ENCODE results near the gene PTTG1IP.

The PTTG1IP gene

DNA sequence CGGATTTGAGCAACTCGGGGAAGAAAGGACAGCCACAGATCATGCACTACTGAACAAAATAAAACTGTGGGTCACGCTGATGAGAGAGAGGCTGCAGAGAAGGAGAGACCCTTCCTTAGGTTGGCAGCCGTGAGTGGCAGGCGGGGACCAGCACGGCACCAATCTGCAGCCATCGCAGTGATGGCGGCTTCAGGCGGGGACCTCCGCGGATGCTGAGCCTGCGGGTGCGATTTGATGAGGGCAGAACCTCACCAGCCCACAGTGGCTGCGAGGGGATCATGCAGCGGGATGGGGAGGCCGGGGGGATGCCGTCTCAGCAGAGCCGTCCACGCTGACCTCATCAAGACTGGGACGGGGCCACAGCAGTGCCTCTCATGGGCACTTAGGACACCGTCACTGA, 35.4 kb upstream of the PTTG1IP start:
- DNase-seq: no peak

DNA sequence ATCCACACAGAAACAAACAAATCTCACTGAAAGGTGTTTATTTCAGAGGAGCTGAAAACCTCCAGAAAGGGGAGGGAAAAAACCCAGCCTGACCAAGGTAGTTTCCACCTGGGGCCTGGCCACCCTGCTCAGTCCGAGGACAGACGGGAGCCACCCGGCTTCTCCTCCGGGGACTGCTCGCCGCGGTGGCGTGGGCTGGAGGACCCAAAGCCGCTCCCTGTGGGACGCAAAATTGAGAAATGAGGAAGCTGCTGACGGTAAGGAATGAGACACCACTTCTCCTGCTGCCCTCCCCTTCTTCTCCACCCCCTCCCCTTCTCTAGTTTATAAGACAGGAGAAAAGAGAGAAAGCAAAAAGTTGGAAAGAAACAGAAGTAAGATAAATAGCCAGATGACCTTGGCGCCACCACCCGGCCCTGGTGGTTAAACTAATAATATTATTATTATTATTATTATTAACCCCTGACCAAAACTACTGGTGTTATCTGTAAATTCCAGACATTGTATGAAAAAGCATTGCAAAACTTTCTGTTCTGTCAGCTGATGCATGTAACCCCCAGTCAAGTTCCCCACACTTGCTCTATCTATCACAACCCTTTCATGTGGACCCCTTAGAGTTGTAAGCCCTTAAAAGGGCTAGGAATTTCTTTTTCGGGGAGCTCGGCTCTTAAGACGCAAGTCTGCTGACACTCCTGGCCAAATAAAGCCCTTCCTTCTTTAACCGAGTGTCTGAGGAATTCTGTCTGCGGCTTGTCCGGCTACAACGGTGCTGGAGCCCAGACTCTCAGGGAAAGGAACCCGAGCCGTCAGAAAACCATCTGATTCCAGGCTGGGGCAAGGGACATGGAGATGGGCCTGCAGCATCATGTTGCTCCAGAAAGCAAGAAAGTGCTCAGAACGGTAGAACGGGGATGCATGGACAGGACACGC, 34.7 kb upstream of the PTTG1IP start:
- DNase-seq: peak; percentile 78

DNA sequence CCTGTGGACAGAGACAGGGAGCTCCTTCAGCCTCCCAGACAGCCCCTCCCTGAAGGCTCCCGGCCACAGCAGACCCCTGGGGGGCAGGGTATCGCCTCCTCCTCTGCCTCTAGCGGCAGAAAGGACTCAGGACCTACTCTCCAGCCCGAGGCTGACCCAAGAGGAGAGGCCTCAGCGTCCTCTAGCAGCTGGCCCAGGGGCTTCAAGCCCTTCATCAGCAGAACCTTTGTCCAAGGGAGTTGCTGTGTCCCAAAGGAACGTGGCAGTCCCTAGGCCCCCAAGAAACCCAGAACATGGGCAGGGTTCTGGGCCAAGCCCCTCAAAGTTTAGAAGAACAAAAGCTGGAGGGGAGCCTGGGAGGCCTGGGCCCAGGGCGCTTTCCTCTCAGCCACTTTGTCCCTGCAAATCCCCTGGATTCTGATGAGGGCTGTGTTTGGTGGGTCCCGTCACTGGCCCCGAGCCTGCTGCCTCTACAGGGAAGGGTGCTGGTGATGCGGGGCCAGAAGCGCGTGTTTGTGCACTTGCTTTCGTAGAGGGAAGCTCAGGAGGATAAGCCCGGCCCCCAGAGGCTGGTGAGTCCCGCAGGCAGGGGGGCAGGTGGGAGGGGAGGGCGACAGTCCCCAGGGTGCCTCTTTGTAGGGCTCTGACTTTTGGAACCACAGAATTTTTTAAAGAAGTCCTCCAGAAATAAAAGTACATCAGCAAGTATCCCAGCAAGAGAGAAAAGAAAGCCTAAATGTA, 33.9 kb upstream of the PTTG1IP start:
- DNase-seq: peak; percentile 37

DNA sequence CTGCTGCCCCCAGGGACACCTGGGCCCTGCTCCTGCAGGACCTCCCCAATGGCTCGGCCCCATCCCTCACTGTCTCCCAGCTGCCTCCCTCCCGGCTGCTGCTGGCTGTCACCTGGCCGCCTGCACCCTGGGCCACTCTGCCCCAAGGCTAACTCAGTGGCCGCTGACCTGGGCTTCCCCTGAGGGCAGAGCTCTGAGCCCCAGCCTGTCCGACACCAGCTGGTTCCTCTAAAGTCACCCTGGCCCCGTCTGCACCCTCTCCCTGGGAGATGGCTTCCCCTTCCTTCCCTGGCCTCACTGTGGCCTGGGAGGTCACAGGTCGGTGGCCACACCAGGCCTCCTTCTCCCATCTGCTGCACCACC, 32.2 kb upstream of the PTTG1IP start:
- no peak for DNase-seq

DNA sequence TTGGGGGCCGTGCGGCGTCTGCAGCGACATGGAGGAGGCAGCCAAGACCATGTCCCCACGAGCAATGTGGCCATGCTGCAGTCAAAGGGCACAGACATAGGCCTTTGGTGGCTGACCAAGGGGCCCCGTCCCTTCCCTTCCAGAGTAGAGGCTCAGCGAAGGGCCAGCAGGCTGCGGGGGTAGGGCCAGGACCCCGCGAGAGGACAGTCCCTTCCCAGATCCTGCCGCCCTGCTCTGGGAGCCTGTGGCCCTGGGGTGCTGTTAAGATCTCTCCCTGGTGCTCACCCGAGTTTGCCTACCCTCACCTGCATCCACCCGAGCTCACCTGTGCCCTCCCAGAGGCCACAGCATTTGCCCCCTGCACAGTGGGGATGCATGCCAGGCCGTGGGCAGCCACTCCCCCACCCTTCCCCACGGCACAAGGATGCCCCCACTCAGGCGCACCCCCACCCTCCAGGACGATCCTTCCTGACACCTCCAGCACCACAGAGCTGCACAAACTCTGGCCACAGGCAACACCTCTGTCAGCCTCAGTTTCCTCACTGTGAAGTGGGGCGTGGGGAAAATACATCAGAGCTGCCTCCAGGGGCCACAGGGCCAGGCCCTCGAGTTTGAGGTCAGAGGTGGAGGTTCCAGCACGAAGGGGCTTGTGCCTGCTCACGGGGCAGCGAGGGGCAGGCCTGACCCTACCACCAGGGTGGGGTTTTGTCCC, 31.7 kb upstream of the PTTG1IP start:
- no peak for DNase-seq

DNA sequence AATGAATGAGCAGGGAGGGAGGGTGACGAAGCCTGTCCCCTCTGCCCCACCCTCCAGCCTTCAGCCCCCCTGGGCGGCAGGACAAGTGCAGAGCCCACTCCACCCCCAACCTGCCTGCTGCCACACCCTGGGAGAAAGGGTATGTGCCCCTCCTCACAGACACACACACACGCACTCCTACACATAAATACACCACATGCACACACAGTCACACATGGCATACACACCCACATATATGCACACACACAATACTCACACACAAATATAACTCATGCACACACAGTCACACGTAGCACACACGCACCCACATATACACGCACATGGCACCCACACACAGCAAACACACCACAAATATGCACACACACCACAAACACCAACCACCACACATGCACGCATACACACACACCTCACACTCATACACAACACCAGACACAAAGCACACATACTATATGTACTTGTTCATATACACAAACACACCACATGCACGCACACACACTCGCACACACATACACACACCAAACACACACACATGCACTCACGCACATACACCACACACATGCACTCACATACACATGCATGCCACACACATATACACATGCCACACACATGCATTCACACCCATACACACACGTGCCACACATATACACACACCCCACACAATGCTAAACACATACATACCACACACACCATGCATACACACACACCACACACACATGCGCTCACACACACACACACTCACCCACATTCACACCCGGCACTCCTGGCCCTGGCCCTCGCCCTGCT, 30.8 kb upstream of the PTTG1IP start:
- DNase-seq: no peak

DNA sequence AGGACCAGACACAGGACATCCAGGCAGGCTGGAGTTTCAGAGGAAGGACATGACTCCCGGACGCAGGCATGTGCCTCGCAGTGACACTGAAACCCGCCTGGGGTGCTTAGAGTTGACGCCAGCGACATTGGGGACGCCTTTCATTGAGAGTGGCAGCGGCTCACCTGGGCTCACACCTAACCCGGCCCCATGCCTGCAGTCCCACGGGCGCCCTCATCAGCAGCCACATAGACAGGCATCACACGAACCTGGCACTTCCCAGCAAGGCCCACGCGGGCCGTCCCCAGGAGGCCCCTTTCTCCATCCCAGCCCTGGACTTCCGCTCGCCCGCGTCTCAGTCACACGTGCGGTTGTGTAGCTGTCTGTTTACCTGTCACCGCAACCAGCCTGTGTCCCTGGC, 30.2 kb upstream of the PTTG1IP start:
- no peak for DNase-seq

DNA sequence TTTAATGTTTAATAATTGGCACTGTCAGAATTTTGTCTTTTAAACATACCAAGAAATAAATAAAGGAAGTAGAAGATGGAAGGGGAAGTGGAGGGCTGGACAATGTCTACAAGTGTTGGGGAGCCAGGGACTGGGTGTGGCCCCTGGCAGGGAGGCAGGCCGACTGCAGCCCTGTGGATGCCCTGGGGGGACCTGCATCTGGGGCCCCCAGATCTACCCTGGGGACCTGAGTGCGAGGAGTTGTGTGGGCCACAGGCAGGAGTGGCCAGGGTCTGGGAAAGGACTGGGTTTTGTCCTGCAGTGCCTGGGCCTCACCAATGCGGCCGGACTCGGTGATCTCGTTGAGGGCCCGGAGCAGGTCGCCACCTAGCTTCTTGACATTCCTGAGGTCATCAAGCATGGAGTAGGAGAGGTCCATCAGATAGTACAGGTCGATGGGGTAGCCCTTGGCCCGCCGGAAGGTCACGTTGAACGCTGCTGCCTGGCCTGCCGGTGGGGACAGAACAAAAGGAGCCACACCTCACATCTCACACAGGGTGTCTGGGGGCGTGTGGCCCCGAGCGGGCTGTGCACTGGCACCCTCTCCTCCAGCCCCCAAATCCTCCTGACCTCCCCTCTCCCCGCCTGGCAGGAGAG, 29.7 kb upstream of the PTTG1IP start:
- DNase-seq: no peak

DNA sequence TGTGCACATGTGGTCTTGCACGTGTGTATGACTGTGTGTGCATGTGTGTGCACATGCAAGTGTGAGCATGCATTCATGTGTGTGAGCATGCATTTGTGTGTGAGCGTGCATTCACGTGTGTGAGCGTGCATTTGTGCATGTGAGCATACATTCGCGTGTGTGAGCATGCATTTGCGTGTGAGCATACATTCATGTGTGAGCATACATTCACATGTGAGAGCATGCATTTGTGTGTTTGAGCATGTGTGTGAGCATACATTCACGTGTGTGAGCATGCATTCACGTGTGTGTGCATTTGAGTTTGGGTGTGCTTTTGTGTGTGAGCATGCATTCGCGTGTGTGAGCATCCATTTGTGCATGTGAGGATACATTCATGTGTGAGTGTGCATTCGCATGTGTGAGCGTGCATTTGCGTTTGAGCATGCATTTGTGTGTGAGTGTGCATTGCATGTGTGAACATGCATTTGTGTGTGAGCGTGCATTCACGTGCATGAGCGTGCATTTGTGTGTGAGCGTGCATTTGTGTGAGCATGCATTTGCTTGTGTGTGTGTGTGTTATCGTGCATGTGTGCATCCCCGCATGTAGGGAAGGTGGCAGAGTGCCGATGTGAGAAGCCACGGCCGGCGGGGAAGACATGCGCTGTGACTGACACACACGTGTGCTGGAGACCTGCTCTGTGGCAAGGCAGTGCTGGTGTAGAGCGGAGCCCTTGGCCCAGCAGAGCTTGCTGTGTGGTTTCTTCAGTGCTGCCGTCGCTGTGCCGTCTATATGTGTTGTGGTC, 29.0 kb upstream of the PTTG1IP start:
- DNase-seq: no peak

DNA sequence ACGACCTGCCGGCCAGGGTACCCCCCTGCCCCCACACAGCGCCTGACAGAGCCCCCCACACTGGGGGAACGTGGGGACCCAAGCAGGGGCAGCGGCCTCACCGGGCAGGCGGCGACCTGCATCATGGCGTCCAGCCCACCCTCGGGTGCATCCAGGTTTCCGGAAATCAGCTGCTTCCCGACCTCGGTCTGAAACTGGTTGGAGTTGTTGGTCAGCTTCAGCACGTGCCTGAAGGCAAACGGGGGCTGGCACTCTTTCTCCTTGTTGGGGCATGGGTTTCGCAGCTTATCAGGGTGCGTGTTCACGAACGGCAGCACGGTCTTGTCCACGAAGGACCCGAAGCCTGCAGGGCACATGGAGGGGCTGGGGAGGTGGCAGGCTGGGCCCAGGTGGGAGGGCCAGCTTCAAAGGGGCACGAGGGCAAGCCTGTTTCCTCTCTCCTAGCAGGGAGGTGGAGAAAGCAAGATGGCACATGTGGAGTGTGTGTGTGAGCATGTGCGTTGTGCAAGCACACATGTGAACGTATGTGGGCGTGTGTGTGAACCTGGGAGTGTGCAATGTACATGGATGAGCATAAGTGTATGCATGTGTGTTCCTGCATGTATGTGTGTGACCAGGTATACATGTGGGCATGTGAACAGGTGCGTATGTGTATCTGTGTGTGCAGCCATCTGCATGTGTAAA, 28.0 kb upstream of the PTTG1IP start:
- no peak for DNase-seq

DNA sequence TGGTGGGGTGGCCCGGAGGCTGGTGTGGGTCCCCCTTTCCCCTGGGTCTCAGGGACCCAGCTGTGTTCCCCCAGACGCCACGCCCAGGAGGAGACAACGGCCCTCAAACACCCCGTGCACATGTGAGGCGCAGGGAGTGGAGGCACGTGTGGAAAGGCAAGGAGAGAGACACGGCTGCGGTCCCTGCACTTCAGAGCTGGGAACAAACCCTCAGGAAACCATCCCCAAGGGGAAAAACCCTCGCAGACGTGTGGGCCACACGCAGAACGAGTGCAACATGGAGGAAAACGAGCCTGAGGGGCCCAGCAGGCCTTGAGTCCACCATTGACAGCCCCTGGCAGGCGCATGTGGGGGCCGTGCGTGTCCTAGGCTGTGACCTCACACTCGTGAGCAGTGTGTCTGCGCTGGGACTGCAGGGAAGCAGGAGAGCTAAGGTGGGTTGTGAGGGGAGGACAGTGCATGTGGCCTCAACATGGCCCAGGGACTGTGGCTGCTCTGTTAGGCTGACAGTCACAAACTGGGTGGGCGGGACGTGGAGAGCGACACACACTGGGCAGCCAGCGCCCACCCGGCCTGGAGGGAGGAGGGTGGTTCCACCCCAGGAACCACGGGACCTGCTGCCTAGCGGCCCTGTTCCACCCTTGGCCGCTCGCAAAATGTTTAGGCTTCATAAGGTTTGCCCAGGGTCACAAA, 27.2 kb upstream of the PTTG1IP start:
- DNase-seq: no peak

DNA sequence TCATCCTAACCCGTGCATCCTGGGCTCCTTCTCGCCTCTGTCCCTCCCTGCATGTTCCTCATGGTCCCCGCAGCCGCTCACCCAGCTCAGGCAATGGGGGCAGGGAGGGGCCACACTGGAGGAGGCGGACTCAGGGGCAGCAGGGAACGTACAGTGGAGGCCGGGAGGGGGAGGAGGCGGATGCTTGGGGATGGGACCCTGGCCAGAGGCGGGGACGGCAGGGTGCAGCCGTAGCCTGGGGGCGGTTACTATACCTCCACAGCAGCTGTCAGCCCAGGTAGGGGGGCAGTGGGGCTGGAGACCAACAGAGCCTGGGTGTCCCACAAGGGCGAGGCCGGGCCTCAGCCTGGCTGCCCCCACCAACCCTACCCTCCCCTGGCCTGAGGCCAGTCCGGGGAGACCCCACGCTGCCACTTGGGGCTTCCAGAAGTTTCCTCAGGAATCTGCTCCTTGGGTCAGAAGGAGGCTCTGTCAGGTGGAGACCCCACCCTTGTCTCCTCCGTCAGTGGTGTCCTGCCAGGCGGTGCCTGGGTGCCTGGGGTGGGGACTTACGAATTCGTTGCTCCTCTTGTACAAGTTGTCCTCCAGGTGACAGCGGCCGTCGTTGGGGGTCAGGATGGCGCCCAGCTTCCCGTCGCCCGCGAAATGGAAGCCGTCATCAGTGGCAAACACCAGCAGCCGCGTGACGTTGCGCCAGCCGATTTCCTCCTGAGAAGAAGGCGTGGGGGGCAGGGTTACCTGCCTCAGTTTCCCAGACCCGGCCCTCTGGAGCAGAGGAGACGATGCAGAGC, 26.5 kb upstream of the PTTG1IP start:
- DNase-seq: no peak

DNA sequence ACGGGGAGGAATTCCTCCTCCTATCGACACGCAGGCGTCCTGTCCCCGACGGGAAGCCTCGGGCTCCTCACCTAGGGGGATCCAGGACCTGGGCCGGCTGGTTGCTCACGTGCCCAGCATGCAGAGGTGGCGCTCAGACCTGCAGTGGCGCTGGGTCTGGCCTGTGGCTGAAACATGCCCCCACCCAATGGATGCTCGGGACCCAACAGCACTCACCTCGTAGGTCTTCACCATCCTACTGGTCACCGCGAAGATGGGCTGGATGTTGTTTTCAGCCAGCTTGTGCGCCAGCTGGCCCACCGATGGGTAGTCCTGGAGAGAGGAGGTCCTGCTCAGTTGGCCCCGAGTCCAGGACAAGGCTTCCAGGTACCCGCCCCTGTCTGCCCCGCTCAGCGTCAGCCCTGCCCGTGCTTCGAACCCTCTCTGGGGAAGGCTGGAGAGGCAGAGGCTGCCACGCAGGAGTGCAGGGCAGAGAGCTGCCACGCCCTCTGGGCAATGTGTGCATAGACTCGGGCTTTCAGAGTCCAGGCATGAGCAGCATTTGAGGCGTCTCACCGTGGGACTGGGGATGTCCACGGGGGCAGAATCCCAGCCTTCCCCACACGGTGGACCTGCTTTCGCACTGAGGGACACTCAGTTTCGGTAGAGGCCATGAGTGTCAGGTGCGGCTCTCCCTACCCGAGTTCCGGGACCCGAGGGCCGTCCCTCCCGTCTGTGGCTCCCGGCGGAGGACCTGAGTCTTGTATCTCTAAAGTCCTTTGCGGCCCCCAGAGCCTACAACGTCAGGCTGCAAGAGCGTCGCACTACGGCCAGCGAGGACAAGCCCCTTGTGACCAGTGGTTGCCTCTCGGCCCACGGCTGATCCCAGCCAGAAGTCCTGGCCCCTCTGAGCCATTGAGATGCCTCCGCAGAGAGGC, 25.6 kb upstream of the PTTG1IP start:
- DNase-seq: no peak

DNA sequence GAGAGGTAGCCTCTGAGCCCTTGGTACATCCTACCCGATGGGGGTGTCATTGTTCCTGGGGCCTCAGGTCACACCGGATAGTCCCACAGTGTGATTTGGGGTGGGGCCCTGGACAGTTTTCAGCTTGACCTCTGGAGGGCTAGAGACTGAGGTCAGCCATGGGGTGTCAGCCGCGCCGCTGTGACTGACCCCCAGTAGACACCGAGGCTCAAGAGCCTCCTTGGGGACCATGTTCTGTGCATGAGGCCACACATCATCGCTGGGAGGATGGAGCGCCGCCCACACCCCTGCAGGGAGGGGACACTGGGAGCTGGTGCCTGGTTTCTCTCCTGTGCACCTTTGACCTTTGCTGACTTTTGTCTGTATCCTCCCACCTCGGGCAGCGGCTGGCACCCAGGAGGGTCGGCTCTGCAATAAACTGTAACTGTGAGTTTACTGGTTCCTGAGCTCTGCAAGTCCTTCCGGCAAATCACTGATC, 24.6 kb upstream of the PTTG1IP start:
- no peak for DNase-seq

DNA sequence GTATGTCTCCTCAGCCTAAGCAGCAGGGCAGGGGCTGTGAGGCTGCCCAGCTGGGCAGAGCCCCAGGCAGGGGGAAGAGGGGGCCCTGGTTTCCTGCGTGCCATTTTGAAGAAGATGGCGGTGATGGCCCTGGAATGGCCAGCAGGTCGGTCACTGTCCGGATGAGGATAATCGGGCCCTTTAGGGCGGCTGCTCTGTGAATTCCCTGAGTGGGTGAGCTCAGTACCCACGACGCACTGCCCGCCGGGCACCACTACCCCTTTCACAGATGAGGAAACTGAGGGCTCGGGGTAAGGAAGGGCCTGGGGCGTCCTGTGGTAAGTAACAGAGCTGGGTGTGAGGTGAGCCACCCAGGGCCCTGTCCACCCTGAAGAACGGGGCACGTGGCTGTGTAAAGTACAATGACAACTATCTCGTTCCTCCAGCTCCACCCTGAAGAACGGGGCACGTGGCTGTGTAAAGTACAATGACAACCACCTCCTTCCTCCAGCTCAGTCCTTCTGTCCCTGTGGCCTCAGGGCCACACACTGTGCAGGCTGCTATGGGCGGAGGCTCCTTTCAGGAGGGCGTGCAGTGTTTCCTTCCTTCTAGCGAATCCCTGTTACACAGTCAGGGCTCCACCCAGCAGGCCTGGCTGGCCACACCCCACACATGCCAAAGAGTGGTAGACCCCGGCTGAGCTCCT, 24.0 kb upstream of the PTTG1IP start:
- peak; percentile 77 for DNase-seq

DNA sequence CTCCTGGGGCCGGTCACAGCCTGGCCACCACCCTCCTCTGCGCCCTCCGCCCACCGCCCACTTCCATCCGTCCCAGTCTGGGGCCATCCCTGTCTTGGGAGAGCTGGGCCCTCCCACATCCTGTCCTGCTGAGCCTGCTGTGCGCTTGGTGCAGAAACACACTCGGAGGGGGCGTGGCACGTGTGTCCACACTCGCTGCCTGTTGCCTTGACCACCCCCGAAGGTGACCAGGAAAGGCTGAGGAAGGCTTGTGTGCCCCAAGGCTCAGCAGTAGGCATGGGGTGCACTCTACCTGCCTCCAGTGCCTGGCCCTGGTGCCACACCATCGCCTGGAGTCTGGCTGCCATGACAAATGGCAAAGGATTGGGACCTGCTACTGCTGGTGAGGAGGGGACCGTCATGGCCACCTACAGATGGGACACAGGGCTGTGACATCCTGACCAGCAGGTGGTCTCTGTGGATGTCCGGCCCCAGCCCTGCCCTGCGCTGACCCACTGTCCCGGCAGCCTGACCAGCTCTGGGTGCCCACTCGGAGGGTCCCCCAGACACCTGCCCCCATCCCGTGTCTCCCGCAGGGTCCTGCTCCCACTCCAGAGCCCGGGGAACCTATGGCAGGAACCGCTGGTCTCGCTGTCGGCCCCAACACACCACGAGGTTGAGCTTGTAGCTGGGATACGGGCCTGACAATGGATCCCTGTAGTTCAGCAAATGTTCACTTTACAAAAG, 23.2 kb upstream of the PTTG1IP start:
- no peak for DNase-seq

DNA sequence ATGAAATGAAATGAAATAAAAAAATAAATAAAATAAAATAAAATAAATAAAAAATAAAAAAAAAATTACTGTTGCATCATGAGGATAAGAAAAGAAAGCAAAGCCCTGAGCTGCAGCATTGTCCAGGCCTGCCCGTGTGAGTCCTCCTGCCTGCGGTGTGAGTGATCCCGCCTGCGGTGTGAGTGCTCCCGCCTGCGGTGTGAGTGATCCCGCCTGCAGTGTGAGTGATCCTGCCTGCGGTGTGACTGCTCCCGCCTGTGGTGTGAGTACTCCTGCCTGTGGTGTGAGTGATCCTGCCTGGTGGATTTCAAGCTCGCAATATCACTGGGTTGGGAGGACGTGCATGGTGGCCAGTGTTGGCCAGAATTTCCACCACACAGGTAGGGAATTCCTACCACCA, 22.4 kb upstream of the PTTG1IP start:
- no peak for DNase-seq

All from hematopoietic multipotent progenitor cell treated with erythropoietin and hydrocortisone succinate and interleukin-3 and kit ligand, for 4 days (in vitro differentiated cells).